Measurements from ENCODE around the gene AKT1.

Gene AKT1

GRCh38 chr14:104724981-104725771 is 70.4 kb downstream of the AKT1 start:
- peak overlapping the region; percentile 51; the same call in 1 of the 2 replicates for H3K9ac ChIP-seq (ENCODE audit: low read depth, low read length)
- H3K4me1 ChIP-seq (ENCODE audit: insufficient read depth, low read length) = no peaks in the 10 kb centered on the region; the same call in 1 of the 2 replicates
- no peaks in the 10 kb centered on the region for H3K9me3 ChIP-seq (ENCODE audit: control insufficient read depth, insufficient read depth, low read length)
- H3K36me3 ChIP-seq (ENCODE audit: insufficient read depth, low read length) = no peaks in the 10 kb centered on the region; the same call in 1 of the 2 replicates

DNA sequence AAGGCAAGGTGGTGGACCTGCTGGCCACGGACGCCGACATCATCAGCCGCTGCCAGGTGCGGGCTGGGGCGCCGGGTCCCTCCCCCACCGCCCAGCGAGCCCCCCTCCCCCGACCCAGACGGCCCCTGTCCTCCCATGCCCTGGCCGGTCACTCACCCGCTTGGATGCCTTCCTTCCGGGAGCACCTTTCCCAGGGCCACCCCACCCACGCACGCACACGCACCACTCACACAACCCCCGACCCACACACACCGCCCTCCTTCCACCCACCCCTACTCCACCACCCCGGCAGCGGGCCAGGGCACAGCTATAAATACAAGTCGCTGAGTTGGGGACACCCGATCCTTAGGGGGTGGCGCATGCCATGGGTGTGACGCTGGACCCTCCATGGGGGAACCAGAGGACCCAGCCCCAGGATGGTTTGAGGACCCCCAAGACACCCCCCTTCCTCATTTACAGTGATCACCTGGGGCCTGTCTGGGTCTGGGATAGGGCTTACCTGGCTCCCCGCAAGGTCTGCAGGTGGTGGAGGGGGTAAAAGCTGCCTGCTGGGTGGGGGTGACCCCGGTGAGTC is 71.1 kb downstream of the AKT1 start:
- Histone ChIP-seq H3K9ac (ENCODE audit: low read depth, low read length) (peak overlapping the region; percentile 51; the same call in 1 of the 2 replicates), H3K36me3 (ENCODE audit: insufficient read depth, low read length) (no peaks in the 10 kb centered on the region; the same call in 1 of the 2 replicates), H3K9me3 (ENCODE audit: control insufficient read depth, insufficient read depth, low read length) (no peaks in the 10 kb centered on the region), H3K4me1 (ENCODE audit: insufficient read depth, low read length) (no peaks in the 10 kb centered on the region; the same call in 1 of the 2 replicates)

- Histone ChIP-seq H3K9me3 (ENCODE audit: control insufficient read depth, insufficient read depth, low read length) (no peaks in the 10 kb centered on the region), H3K36me3 (ENCODE audit: insufficient read depth, low read length) (no peaks in the 10 kb centered on the region; the same call in 1 of the 2 replicates), H3K4me1 (ENCODE audit: insufficient read depth, low read length) (no peaks in the 10 kb centered on the region; the same call in 1 of the 2 replicates), H3K9ac (ENCODE audit: low read depth, low read length) (peak within 1 kb of the TSS; percentile 79)
Observed at GRCh38 chr14:104723651-104724406, 71.7 kb downstream of the AKT1 start, which contains the start of gene ADSS1. Gene ADSS1, plus strand, starts transcription at chr14:104724229. Its CDS starts 42 bp downstream, at chr14:104724271.

- H3K36me3 ChIP-seq (ENCODE audit: insufficient read depth, low read length) = no peaks in the 10 kb centered on the region; the same call in 1 of the 2 replicates
- no peaks in the 10 kb centered on the region; the same call in 1 of the 2 replicates for H3K4me1 ChIP-seq (ENCODE audit: insufficient read depth, low read length)
- no peaks in the 10 kb centered on the region for H3K9me3 ChIP-seq (ENCODE audit: control insufficient read depth, insufficient read depth, low read length)
- peak overlapping the region; percentile 79 for H3K9ac ChIP-seq (ENCODE audit: low read depth, low read length)
Observed at GRCh38 chr14:104722938-104723650, 72.5 kb downstream of the AKT1 start.

DNA sequence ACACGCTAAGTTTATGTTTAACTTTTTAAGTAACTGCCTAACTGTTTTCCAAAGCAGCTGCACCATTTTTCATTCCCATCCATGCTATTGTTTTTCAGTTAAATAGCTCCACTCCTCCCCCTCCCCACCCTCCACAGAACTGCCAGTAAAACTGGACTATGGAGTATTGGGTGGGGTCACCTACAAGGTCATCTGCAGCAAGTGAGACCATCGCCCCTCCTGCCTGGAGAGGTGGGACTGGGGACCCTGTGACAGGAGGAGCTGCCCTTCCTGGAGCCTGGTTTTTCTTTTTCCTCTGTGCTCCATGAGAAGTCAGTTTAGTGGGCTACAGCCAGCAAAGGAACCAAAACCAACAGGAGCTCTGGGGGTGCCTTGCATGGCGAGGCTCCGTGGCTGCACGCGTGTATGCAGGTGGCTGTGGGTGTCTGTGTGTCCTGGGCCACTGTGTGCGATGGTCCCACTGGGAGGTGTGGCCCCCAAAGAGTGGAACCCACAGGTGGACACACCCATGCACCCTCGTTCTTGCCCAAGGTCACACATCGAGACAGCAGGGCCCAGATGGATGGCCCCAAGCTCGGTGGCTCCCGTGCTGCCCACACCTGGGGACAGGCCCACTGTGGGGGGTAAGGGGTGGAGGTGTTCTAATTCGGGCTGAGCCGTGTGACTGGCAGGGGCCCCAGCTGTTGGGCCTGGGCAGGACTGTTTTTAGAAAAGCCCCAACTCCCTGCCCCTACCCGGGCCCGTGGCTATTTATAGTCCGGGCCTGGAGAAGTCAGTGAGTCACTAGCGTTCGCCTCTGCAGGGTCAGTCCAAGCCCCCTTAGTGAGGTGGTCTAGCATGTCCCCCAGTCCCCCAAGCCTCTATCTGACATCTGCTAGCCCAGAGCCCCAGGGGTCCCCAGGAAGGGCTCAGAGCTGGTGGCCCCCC is 73.8 kb downstream of the AKT1 start:
- no peak overlapping the region for H3K9ac ChIP-seq (ENCODE audit: low read depth, low read length)
- H3K9me3 ChIP-seq (ENCODE audit: control insufficient read depth, insufficient read depth, low read length) = no peaks in the 10 kb centered on the region
- no peaks in the 10 kb centered on the region; the same call in 1 of the 2 replicates for H3K4me1 ChIP-seq (ENCODE audit: insufficient read depth, low read length)
- no peaks in the 10 kb centered on the region; the same call in 1 of the 2 replicates for H3K36me3 ChIP-seq (ENCODE audit: insufficient read depth, low read length)

Measured in ES-I3 (cell line).